MM.1S (cell line): ENCODE results near the gene GABRG3.

Source experiments
- EZH2phosphoT487 ChIP-seq: fragments of 300-600 bp; sonication (generic); IDR thresholded peaks from 2 replicates; pipeline ENCODE4 v1.6.1; 2018; ENCODE audit warnings: antibody characterized with exemption, low read length
- TF ChIP-seq, protein P1 (sequence below): fragments of 300-600 bp; sonication (generic); IDR thresholded peaks from 2 replicates; pipeline ENCODE4 v1.5.1; 2016; ENCODE audit warnings: antibody characterized with exemption, low read length, mixed read lengths

DNA sequence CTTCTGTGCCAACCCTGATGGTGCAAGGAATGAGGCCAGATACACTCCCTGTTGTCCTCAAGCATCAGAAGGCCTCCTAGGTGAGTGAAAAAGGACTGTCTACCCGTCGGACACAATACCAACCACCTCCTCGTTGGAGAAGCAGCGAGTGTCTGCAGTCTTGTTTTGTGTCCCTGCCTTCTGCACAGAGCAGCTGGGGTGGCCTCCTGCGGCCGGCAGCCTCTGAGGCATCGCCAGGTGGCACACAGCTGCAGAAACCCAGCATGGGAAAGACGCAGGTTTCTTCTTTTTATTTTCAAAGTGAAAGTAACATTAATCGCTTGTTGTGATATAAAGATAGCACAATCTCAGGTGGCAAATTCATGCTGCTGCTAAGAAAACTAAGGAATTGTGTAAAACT is 618.3 kb downstream of the GABRG3 start:
- TF ChIP-seq, protein P1, sequence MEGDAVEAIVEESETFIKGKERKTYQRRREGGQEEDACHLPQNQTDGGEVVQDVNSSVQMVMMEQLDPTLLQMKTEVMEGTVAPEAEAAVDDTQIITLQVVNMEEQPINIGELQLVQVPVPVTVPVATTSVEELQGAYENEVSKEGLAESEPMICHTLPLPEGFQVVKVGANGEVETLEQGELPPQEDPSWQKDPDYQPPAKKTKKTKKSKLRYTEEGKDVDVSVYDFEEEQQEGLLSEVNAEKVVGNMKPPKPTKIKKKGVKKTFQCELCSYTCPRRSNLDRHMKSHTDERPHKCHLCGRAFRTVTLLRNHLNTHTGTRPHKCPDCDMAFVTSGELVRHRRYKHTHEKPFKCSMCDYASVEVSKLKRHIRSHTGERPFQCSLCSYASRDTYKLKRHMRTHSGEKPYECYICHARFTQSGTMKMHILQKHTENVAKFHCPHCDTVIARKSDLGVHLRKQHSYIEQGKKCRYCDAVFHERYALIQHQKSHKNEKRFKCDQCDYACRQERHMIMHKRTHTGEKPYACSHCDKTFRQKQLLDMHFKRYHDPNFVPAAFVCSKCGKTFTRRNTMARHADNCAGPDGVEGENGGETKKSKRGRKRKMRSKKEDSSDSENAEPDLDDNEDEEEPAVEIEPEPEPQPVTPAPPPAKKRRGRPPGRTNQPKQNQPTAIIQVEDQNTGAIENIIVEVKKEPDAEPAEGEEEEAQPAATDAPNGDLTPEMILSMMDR = peak; percentile 49
- no peak for TF ChIP-seq EZH2phosphoT487
